Astrocyte (in vitro differentiated cells and primary cell): Measurements from ENCODE around the gene DDX25.
"Not testable (repeated sequence)": the region's sequence is repeated elsewhere in the genome, so short reads cannot be mapped to it uniquely, and the experiment has no call there.

ENCODE experiments used
- CTCF ChIP-seq: IDR thresholded peaks from 2 replicates; pipeline ENCODE4 v1.5.1; 2011; ENCODE audit warnings: low read depth, mild to moderate bottlenecking, inconsistent platforms, low read length, moderate library complexity; ENCODE audit not compliant: insufficient read depth
- EZH2 ChIP-seq: IDR thresholded peaks from 2 replicates; pipeline ENCODE4 v1.6.1; 2012; ENCODE audit warnings: mild to moderate bottlenecking, low read length, inconsistent platforms; ENCODE audit not compliant: insufficient read depth

GRCh38 chr11:125857670-125858069 is 46.6 kb upstream of the DDX25 start:
- not testable (repeated sequence) for TF ChIP-seq CTCF, EZH2
